ENCODE results near the gene GLT8D1. TPM values are rescaled to one million over a fixed set of nuclear protein-coding genes. Genes with fewer than 3 reads are reported as not detected.

Gene GLT8D1
- total RNA-seq, 1 donor from 2014 or later = 37.1 TPM

- Histone ChIP-seq H3K4me3 (no peak overlapping the region), H3K27ac (no peak overlapping the region), H3K9me3 (no peaks in the 10 kb centered on the region), H3K36me3 (peaks cover 42% of the 10 kb centered on the region), H3K4me1 (peaks cover 61% of the 10 kb centered on the region), H3K27me3 (ENCODE audit: low read depth) (no peaks in the 10 kb centered on the region)
- intact Hi-C loops (cut with DNase I) = no loop called here
- no peak for TF ChIP-seq CTCF (IDR thresholded peaks at IDR 0.05)
- DNase-seq = peak; percentile 85
- peak in 1 of 2 donors; percentile 36 for ATAC-seq
Measured at GRCh38 chr3:52683611-52684010, 22.0 kb downstream of the GLT8D1 start.

GRCh38 chr3:52682016-52682415 is 23.6 kb downstream of the GLT8D1 start:
- intact Hi-C loops (cut with DNase I) = no loop called here
- no peaks in the 10 kb centered on the region for H3K27me3 ChIP-seq (ENCODE audit: low read depth)
- ATAC-seq = no peak
- no peak overlapping the region for H3K4me3 ChIP-seq
- peaks cover 59% of the 10 kb centered on the region for H3K4me1 ChIP-seq
- DNase-seq = no peak
- no peaks in the 10 kb centered on the region for H3K9me3 ChIP-seq
- TF ChIP-seq CTCF (IDR thresholded peaks at IDR 0.05) = no peak
- peaks cover 42% of the 10 kb centered on the region for H3K36me3 ChIP-seq
- H3K27ac ChIP-seq = peak overlapping the region; percentile 25

- DNase-seq (no peak), ATAC-seq (no peak)
- intact Hi-C loops (cut with DNase I) = no loop called here
- Histone ChIP-seq H3K27ac (peak overlapping the region; percentile 25), H3K4me1 (peaks cover 55% of the 10 kb centered on the region), H3K27me3 (ENCODE audit: low read depth) (no peaks in the 10 kb centered on the region), H3K9me3 (no peaks in the 10 kb centered on the region), H3K36me3 (peaks cover 45% of the 10 kb centered on the region), H3K4me3 (no peak overlapping the region)
- no peak for TF ChIP-seq CTCF (IDR thresholded peaks at IDR 0.05)
Measured at GRCh38 chr3:52681596-52681995, 24.0 kb downstream of the GLT8D1 start.

- intact Hi-C loops (cut with DNase I) = no loop called here
- no peak for TF ChIP-seq CTCF (IDR thresholded peaks at IDR 0.05)
- Histone ChIP-seq H3K27me3 (ENCODE audit: low read depth) (no peaks in the 10 kb centered on the region), H3K9me3 (no peaks in the 10 kb centered on the region), H3K36me3 (peaks cover 60% of the 10 kb centered on the region), H3K27ac (no peak overlapping the region), H3K4me3 (no peak overlapping the region), H3K4me1 (peaks cover 46% of the 10 kb centered on the region)
- DNase-seq (no peak), ATAC-seq (no peak)
Measured at GRCh38 chr3:52679811-52680210, 25.8 kb downstream of the GLT8D1 start.

GRCh38 chr3:52679199-52679538 is 26.4 kb downstream of the GLT8D1 start:
- H3K9me3 ChIP-seq = no peaks in the 10 kb centered on the region
- peaks cover 40% of the 10 kb centered on the region for H3K4me1 ChIP-seq
- no peak overlapping the region for H3K27ac ChIP-seq
- DNase-seq (no peak), ATAC-seq (no peak)
- TF ChIP-seq CTCF (IDR thresholded peaks at IDR 0.05) = no peak
- H3K4me3 ChIP-seq = no peak overlapping the region
- no peaks in the 10 kb centered on the region for H3K27me3 ChIP-seq (ENCODE audit: low read depth)
- peaks cover 67% of the 10 kb centered on the region for H3K36me3 ChIP-seq
- intact Hi-C loops (cut with DNase I) = no loop called here
